Memory B cell (primary cell): ENCODE data around the gene METTL13.

Experiments used
- ATAC-seq: fragments of 150-1000 bp; cut with Tn5 transposase; 2 replicates; pipeline ENCODE4 v1.10.0; 2021; ENCODE audit warnings: low read depth, mild to moderate bottlenecking, moderate library complexity
- DNase-seq, 2 donors: peaks; one replicate each; pipeline ENCODE4 v3.0.0; 2022; ENCODE audit warnings: low spot score in 2 of 2
- H3K27ac Mint-ChIP-seq: one replicate; pipeline ENCODE4 v1.8.0; 2022; ENCODE audit warnings: mild to moderate bottlenecking, moderate library complexity, mixed read lengths
- H3K27me3 Mint-ChIP-seq: one replicate; pipeline ENCODE4 v1.8.0; 2022; ENCODE audit warnings: mixed read lengths
- H3K36me3 Mint-ChIP-seq: one replicate; pipeline ENCODE4 v1.8.0; 2022; ENCODE audit warnings: mild to moderate bottlenecking, mixed read lengths
- H3K4me1 Mint-ChIP-seq: one replicate; pipeline ENCODE4 v1.8.0; 2022; ENCODE audit warnings: mixed read lengths
- H3K4me3 Mint-ChIP-seq: one replicate; pipeline ENCODE4 v1.8.0; 2022; ENCODE audit warnings: mild to moderate bottlenecking, moderate library complexity, mixed read lengths
- H3K9me3 Mint-ChIP-seq: one replicate; pipeline ENCODE4 v1.8.0; 2022; ENCODE audit warnings: mixed read lengths

The METTL13 gene

DNA sequence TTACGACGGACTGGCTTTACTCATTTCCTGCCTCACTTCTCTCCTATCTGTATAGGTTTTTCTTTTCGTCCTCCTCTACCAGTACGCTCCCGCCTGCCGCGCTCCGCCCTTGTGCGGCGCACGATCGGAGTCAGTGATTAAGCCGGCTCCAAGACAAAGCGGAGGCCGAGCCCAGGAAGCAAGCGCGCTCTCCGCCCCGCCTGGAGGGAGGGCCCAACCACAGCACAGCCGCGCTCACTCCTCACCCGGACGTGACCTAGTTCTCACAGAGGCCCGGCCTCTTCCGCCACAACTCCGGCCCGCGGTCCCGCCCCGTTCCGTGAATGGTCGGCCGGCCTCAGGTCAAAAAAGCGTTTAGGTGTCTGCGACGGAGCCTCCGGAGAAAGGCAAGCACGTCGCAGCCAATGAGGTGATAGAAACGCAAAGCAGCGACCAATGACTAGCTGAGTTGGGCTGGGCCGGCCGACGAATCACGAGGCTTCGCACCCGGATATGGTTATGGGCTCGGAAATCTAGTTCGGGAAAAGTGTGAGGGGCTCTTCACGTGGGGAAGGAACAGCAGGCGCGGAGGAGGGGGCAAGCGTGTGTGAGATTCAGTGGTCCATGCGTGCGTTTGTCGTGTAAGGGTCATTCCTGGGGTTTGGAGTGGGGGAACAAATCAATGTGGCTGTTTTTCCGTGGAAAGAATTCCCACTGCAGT, at the start of gene METTL13:
TSS of gene METTL13 (plus strand) at position 485 of the 700 bp plus-strand sequence. CDS start 308 bp downstream, outside the sequence.
- Mint-ChIP-seq H3K27me3 (no peaks in the 10 kb centered on the region), H3K4me1 (peaks cover 26% of the 10 kb centered on the region)

GRCh38 chr1:171736196-171736595, 45.3 kb upstream of the METTL13 start:
- no peaks in the 10 kb centered on the region for H3K9me3 Mint-ChIP-seq
- H3K4me3 Mint-ChIP-seq: no peak overlapping the region
- H3K27me3 Mint-ChIP-seq: no peaks in the 10 kb centered on the region
- H3K36me3 Mint-ChIP-seq: peaks cover 18% of the 10 kb centered on the region
- H3K4me1 Mint-ChIP-seq: peaks cover 5% of the 10 kb centered on the region
- no peak overlapping the region for H3K27ac Mint-ChIP-seq
- DNase-seq: no peak
- ATAC-seq: no peak

More for the DNA sequence above, at the start of gene METTL13:
- peak within 1 kb of the TSS; percentile 99 for H3K27ac Mint-ChIP-seq
- peak within 1 kb of the TSS; percentile 99 for H3K4me3 Mint-ChIP-seq
- peak; percentile 92 for ATAC-seq
- peak; percentile 90 to 97 for DNase-seq
- H3K36me3 Mint-ChIP-seq: peaks cover 10% of the 10 kb centered on the region
- no peaks in the 10 kb centered on the region for H3K9me3 Mint-ChIP-seq

- Mint-ChIP-seq H3K36me3 (peaks cover 15% of the 10 kb centered on the region), H3K4me3 (no peak overlapping the region), H3K27ac (no peak overlapping the region), H3K4me1 (peaks cover 17% of the 10 kb centered on the region), H3K9me3 (no peaks in the 10 kb centered on the region), H3K27me3 (no peaks in the 10 kb centered on the region)
- ATAC-seq (no peak), DNase-seq (no peak)
These were observed 42.5 kb upstream of the METTL13 start for GRCh38 chr1:171738911-171739310.

- Mint-ChIP-seq H3K4me1 (peaks cover 17% of the 10 kb centered on the region), H3K27ac (no peak overlapping the region), H3K27me3 (no peaks in the 10 kb centered on the region), H3K4me3 (no peak overlapping the region), H3K9me3 (no peaks in the 10 kb centered on the region), H3K36me3 (peaks cover 11% of the 10 kb centered on the region)
- DNase-seq: no peak
- no peak for ATAC-seq
These were observed 41.8 kb upstream of the METTL13 start for GRCh38 chr1:171739656-171740055.

- no peaks in the 10 kb centered on the region for H3K9me3 Mint-ChIP-seq
- no peak overlapping the region for H3K4me3 Mint-ChIP-seq
- H3K27me3 Mint-ChIP-seq: no peaks in the 10 kb centered on the region
- ATAC-seq: no peak
- DNase-seq: no peak
- H3K27ac Mint-ChIP-seq: no peak overlapping the region
- H3K36me3 Mint-ChIP-seq: peaks cover 9% of the 10 kb centered on the region
- peaks cover 17% of the 10 kb centered on the region for H3K4me1 Mint-ChIP-seq
These were observed 41.0 kb upstream of the METTL13 start for GRCh38 chr1:171740356-171740863.

DNA sequence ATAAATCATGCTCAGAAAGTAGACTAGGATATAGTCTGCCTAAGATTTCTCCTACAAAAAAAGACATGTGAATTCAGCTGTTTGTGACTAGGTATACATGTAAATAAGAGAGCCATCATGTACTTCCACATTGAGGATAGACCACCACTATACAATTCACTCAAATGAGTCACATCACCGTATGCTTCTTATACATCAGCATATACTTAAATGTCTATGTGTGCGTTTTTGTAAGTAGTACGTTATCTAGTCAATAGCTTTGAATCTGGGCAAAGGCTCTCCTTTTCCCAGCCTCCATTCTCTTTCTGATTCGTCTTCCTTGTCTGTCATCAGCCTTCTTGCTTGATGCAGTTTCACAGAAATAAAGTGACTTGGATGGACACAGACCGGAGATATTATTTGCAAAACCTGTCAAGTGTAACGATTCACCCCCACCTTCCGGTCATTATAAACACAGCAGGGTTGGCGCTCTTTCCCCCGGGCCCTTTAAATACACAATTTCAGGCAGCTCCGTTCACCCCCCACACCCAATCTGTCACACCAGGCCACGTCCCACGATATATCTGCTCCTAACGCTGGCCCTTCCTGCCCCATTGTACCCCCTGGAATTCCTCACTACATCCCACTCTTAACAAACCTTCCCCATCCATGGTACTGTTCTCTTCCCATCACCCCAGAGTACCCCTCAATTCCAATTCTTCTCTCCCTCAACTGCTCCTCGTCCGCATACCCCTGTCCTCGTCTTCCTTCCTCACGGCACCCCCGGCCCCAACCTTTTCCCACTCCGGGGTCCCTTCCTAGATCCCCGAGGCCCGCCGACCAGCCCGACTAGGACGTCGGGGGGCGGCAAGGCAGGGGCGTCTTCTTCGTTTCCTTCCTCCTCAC, 40.2 kb upstream of the METTL13 start:
- no peaks in the 10 kb centered on the region for H3K9me3 Mint-ChIP-seq
- H3K4me3 Mint-ChIP-seq: peak overlapping the region; percentile 99
- no peaks in the 10 kb centered on the region for H3K27me3 Mint-ChIP-seq
- H3K36me3 Mint-ChIP-seq: peaks cover 7% of the 10 kb centered on the region
- DNase-seq (no peak), ATAC-seq (no peak)
- H3K4me1 Mint-ChIP-seq: peaks cover 17% of the 10 kb centered on the region
- H3K27ac Mint-ChIP-seq: peak overlapping the region; percentile 97

DNA sequence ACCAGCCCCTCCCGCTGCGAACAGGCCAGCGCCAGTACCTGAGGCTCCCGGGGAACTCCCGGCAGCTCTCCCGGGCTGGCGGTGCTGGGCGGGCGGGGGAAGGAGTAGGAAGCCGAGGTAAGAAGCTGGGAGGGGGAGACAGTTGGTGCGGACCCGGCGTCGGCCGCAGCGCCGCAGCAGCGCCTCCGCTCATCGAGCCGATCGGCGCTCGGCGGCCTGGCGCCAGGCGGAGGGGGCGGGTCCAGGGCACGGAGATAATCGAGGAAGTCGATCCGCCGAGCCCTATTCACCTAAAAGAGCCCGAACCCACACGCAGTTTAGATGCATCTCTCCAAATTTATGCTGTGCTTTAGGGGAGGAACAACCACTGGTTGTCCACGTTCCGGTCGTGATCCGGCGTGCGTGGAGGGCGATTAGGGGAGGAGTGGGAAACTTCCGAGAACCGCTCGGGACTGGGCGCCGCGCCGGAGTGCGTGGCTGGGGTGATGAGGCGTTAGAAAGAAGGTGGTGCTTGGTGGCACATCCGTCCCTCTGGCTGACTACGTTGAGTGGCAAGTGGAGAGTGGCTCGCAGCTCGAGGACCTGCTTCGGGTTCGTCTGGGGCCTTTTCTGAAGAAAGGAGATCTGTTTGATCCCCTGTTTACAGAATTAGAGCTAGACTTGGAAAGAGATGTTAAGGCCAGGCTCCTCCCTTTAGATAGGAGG, 39.4 kb upstream of the METTL13 start, which contains the start of gene VAMP4:
TSS of gene VAMP4 (minus strand) at position 194 of the 705 bp plus-strand sequence. CDS start 3,651 bp downstream, outside the sequence.
- Mint-ChIP-seq H3K4me1 (peaks cover 17% of the 10 kb centered on the region), H3K9me3 (no peaks in the 10 kb centered on the region), H3K4me3 (peak within 1 kb of the TSS; percentile 99), H3K27ac (peak within 1 kb of the TSS; percentile 97), H3K27me3 (no peaks in the 10 kb centered on the region), H3K36me3 (peaks cover 3% of the 10 kb centered on the region)
- DNase-seq (peak; percentile 69 to 82), ATAC-seq (peak; percentile 88)

- Mint-ChIP-seq H3K27ac (peak overlapping the region; percentile 97), H3K36me3 (peaks cover 2% of the 10 kb centered on the region), H3K27me3 (no peaks in the 10 kb centered on the region), H3K4me3 (peak overlapping the region; percentile 99), H3K4me1 (peaks cover 17% of the 10 kb centered on the region), H3K9me3 (no peaks in the 10 kb centered on the region)
- ATAC-seq: peak; percentile 0
- no peak for DNase-seq
These were observed 38.9 kb upstream of the METTL13 start for GRCh38 chr1:171742577-171742922.

GRCh38 chr1:171743081-171743870, 38.2 kb upstream of the METTL13 start:
- H3K4me1 Mint-ChIP-seq: peaks cover 17% of the 10 kb centered on the region
- no peak for ATAC-seq
- peaks cover 2% of the 10 kb centered on the region for H3K36me3 Mint-ChIP-seq
- H3K27me3 Mint-ChIP-seq: no peaks in the 10 kb centered on the region
- H3K9me3 Mint-ChIP-seq: no peaks in the 10 kb centered on the region
- H3K4me3 Mint-ChIP-seq: peak overlapping the region; percentile 99
- DNase-seq: no peak
- H3K27ac Mint-ChIP-seq: peak overlapping the region; percentile 97

- Mint-ChIP-seq H3K9me3 (no peaks in the 10 kb centered on the region), H3K4me3 (no peak overlapping the region), H3K4me1 (peaks cover 15% of the 10 kb centered on the region), H3K36me3 (no peaks in the 10 kb centered on the region), H3K27ac (no peak overlapping the region), H3K27me3 (no peaks in the 10 kb centered on the region)
- ATAC-seq (no peak), DNase-seq (no peak)
These were observed 36.5 kb upstream of the METTL13 start for GRCh38 chr1:171744986-171745385.

- Mint-ChIP-seq H3K27me3 (no peaks in the 10 kb centered on the region), H3K36me3 (no peaks in the 10 kb centered on the region), H3K4me3 (no peak overlapping the region), H3K4me1 (no peaks in the 10 kb centered on the region), H3K27ac (no peak overlapping the region), H3K9me3 (no peaks in the 10 kb centered on the region)
- no peak for ATAC-seq
- DNase-seq: no peak
These were observed 32.8 kb upstream of the METTL13 start for GRCh38 chr1:171748651-171749050.

- no peaks in the 10 kb centered on the region for H3K9me3 Mint-ChIP-seq
- no peaks in the 10 kb centered on the region for H3K4me1 Mint-ChIP-seq
- no peak overlapping the region for H3K4me3 Mint-ChIP-seq
- no peak overlapping the region for H3K27ac Mint-ChIP-seq
- no peaks in the 10 kb centered on the region for H3K36me3 Mint-ChIP-seq
- DNase-seq: no peak
- no peak for ATAC-seq
- H3K27me3 Mint-ChIP-seq: peaks cover 12% of the 10 kb centered on the region
These were observed 30.2 kb upstream of the METTL13 start for GRCh38 chr1:171751221-171751620.

GRCh38 chr1:171753182-171753581, 28.3 kb upstream of the METTL13 start:
- no peak for DNase-seq
- H3K4me1 Mint-ChIP-seq: no peaks in the 10 kb centered on the region
- no peak for ATAC-seq
- H3K27ac Mint-ChIP-seq: no peak overlapping the region
- no peak overlapping the region for H3K4me3 Mint-ChIP-seq
- no peaks in the 10 kb centered on the region for H3K9me3 Mint-ChIP-seq
- no peaks in the 10 kb centered on the region for H3K36me3 Mint-ChIP-seq
- H3K27me3 Mint-ChIP-seq: peaks cover 12% of the 10 kb centered on the region
